B cell (primary cell): ENCODE data around the gene GCN1. TPM values are rescaled to one million over a fixed set of nuclear protein-coding genes. Genes with fewer than 3 reads are reported as not detected.

Experiments
- ATAC-seq: fragments of 200-7000 bp; cut with Tn5 transposase; one replicate; pipeline ENCODE4 v1.10.0; 2021; ENCODE audit warnings: low read depth, mild to moderate bottlenecking, moderate number of reproducible peaks, moderate library complexity
- CTCF ChIA-PET: fragments of 350-600 bp; sonication (Branson Sonifier 250); formaldehyde crosslinking; loops from one replicate; lab custom pipeline; 2021; ENCODE audit warnings: antibody characterized with exemption, inconsistent platforms; lab: Charles Lee
- POLR2A ChIA-PET: fragments of 350-600 bp; sonication (Branson Sonifier 250); formaldehyde crosslinking; loops from one replicate; lab custom pipeline; 2021; ENCODE audit warnings: antibody characterized with exemption; lab: Charles Lee
- DNase-seq: peaks from one replicate; pipeline ENCODE4 v3.0.0; 2013
- H2AFZ ChIP-seq: 2 replicates; pipeline ENCODE4 v1.6.1; 2012; ENCODE audit warnings: mild to moderate bottlenecking, low read depth, low read length; ENCODE audit not compliant: insufficient read depth, poor library complexity, severe bottlenecking
- H3K27ac ChIP-seq, 2 donors: 1 replicate in 1 of 2; 2 replicates in 1 of 2; pipeline ENCODE4 v1.5.1; 2012 to 2013; ENCODE audit warnings: low read length in 2 of 2, mild to moderate bottlenecking in 2 of 2, moderate library complexity in 1 of 2
- H3K27me3 ChIP-seq, 4 experiments: fragments of 200-600 bp in 1 of 4; sonication (generic) in 1 of 4; replicated peaks in 1 of 4; 1 replicate in 2 of 4; 2 replicates in 2 of 4; pipeline versions ENCODE4 v1.6.1 to v1.7.0; 2013 to 2016; ENCODE audit warnings: low read length in 3 of 4, mild to moderate bottlenecking in 2 of 4, mixed read lengths in 1 of 4, moderate library complexity in 1 of 4; ENCODE audit not compliant: insufficient read depth in 4 of 4, control insufficient read depth in 3 of 4; ENCODE audit errors: control extremely low read depth in 1 of 4
- H3K36me3 ChIP-seq, 2 experiments: replicated peaks in 1 of 2; 1 replicate in 1 of 2; 2 replicates in 1 of 2; pipeline versions ENCODE4 v1.6.1 to v1.7.1; 2013; ENCODE audit warnings: low read length in 1 of 2; ENCODE audit not compliant: insufficient read depth in 2 of 2, control insufficient read depth in 1 of 2; ENCODE audit errors: control extremely low read depth in 1 of 2, extremely low read depth in 1 of 2
- H3K4me1 ChIP-seq, 2 donors: fragments of 200-600 bp in 1 of 2; sonication (generic) in 1 of 2; 1 replicate in 1 of 2; 2 replicates in 1 of 2; pipeline versions ENCODE4 v1.5.1 to v1.6.1; 2013 to 2017; ENCODE audit warnings: low read length in 2 of 2; ENCODE audit not compliant: control insufficient read depth in 2 of 2, insufficient read depth in 2 of 2
- H3K4me2 ChIP-seq: replicated peaks from 2 replicates; pipeline ENCODE3; 2012; ENCODE audit warnings: mild to moderate bottlenecking, low read depth, low read length; ENCODE audit not compliant: poor library complexity, severe bottlenecking
- H3K4me3 ChIP-seq, 5 experiments: fragments of 200-600 bp in 1 of 5; sonication (generic) in 1 of 5; 1 replicate in 3 of 5; 2 replicates in 2 of 5; pipeline versions ENCODE4 v1.5.1 to v1.7.0; 2011 to 2016; ENCODE audit warnings: low read length in 4 of 5, mild to moderate bottlenecking in 4 of 5, low read depth in 2 of 5, control low read depth in 1 of 5, moderate library complexity in 1 of 5; ENCODE audit not compliant: insufficient read depth in 1 of 5; ENCODE audit errors: control extremely low read depth in 1 of 5, extremely low read depth in 1 of 5
- H3K79me2 ChIP-seq: fragments of 200-600 bp; sonication (generic); one replicate; pipeline ENCODE4 v1.6.0; 2016; ENCODE audit warnings: low read length; ENCODE audit not compliant: control insufficient read depth, insufficient read depth
- H3K9ac ChIP-seq: fragments of 200-600 bp; sonication (generic); 2 replicates; pipeline ENCODE4 v1.6.1; 2017; ENCODE audit warnings: mild to moderate bottlenecking, low read length, moderate library complexity
- H3K9me3 ChIP-seq, 3 donors: one replicate each; pipeline versions ENCODE4 v1.6.1 to v1.7.1; 2013; ENCODE audit warnings: low read length in 2 of 3; ENCODE audit not compliant: control insufficient read depth in 2 of 3, insufficient read depth in 1 of 3; ENCODE audit errors: control extremely low read depth in 1 of 3
- H4K20me1 ChIP-seq: 2 replicates; pipeline ENCODE4 v1.6.0; 2012; ENCODE audit warnings: mild to moderate bottlenecking, low read length; ENCODE audit not compliant: insufficient read depth, control insufficient read depth, poor library complexity, severe bottlenecking
- H3K27ac Mint-ChIP-seq: one replicate; pipeline ENCODE4 v1.8.0; 2021; ENCODE audit warnings: mixed read lengths
- H3K27me3 Mint-ChIP-seq: one replicate; pipeline ENCODE4 v1.8.0; 2021; ENCODE audit warnings: mixed read lengths
- H3K4me1 Mint-ChIP-seq: one replicate; pipeline ENCODE4 v1.8.0; 2021; ENCODE audit warnings: mixed read lengths
- H3K4me3 Mint-ChIP-seq: one replicate; pipeline ENCODE4 v1.8.0; 2021; ENCODE audit warnings: mixed read lengths
- H3K9me3 Mint-ChIP-seq: one replicate; pipeline ENCODE4 v1.8.0; 2022; ENCODE audit warnings: mixed read lengths; ENCODE audit not compliant: insufficient read depth
- CTCF ChIP-seq: fragments of 200-600 bp; IDR thresholded peaks from one replicate; pipeline ENCODE4 v1.8.0; 2022; ENCODE audit warnings: antibody characterized with exemption, mild to moderate bottlenecking
- EZH2 ChIP-seq: IDR thresholded peaks from 2 replicates; pipeline ENCODE4 v1.6.1; 2012; ENCODE audit warnings: borderline replicate concordance, low read depth, mild to moderate bottlenecking, moderate library complexity, low read length; ENCODE audit not compliant: insufficient read depth, poor library complexity, severe bottlenecking
- WGBS: methylation state at CpG from one replicate; pipeline ENCODE4 v1.1.5; 2013; ENCODE audit warnings: missing lambda C conversion rate; ENCODE audit not compliant: insufficient coverage; 5-methylcytosine and 5-hydroxymethylcytosine counted together
- intact Hi-C: fragments of 100-400 bp; cut with micrococcal nuclease; formaldehyde crosslinking; loops from one replicate; pipeline ENCODE4 v1.10.0; 2022
- polyA plus RNA-seq: library from polyadenylated mRNA; depleted of rRNA; stranded (reverse); fragments of >200 nt; gene quantifications from 2 replicates; pipeline ENCODE4 v1.2.3, GENCODE V29; 2012
- total RNA-seq, 2 donors: library from RNA; stranded (reverse); fragments of 120-200 nt in 1 of 2; gene quantifications; 1 replicate in 1 of 2; 2 replicates in 1 of 2; pipeline versions ENCODE4 v1.2.3 to v1.2.4, GENCODE V29; 2013 to 2022

Gene GCN1
- total and polyA plus RNA-seq, 2 donors (not counting 1 experiment from before 2014, with no cell fraction given) = 41.3 to 127 TPM

GRCh38 chr12:120156315-120157259 is 37.9 kb downstream of the GCN1 start:
- WGBS = 90% methylated on average over 19 of the region's 22 CpGs
- Histone ChIP-seq H3K4me2 (no peak overlapping the region), H3K79me2 (no peaks in the 10 kb centered on the region), H4K20me1 (no peaks in the 10 kb centered on the region), H3K27me3 (no peaks in the 10 kb centered on the region), H3K9me3 (no peaks in the 10 kb centered on the region), H2AFZ (no peak overlapping the region), H3K9ac (no peak overlapping the region), H3K36me3 (peaks cover 18 to 87% of the 10 kb centered on the region in 2 experiments), H3K4me1 (no peaks in the 10 kb centered on the region), H3K27ac (no peak overlapping the region), H3K4me3 (no peak overlapping the region)
- intact Hi-C loops = no loop called here
- Mint-ChIP-seq H3K4me3 (no peak overlapping the region), H3K4me1 (no peaks in the 10 kb centered on the region), H3K9me3 (no peaks in the 10 kb centered on the region), H3K27ac (no peak overlapping the region), H3K27me3 (no peaks in the 10 kb centered on the region)
- no peak for DNase-seq
- no peak for ATAC-seq
- TF ChIP-seq CTCF = no peak
- TF ChIP-seq EZH2 = no peak
- POLR2A ChIA-PET = no interaction called here
- CTCF ChIA-PET = no interaction called here

- Histone ChIP-seq H3K9ac (no peak overlapping the region), H3K4me1 (no peaks in the 10 kb centered on the region), H3K36me3 (peaks cover 18 to 83% of the 10 kb centered on the region in 2 experiments), H3K27me3 (no peaks in the 10 kb centered on the region), H2AFZ (no peak overlapping the region), H3K27ac (no peak overlapping the region), H3K79me2 (no peaks in the 10 kb centered on the region), H4K20me1 (no peaks in the 10 kb centered on the region), H3K9me3 (no peaks in the 10 kb centered on the region), H3K4me2 (no peak overlapping the region), H3K4me3 (no peak overlapping the region)
- Mint-ChIP-seq H3K4me1 (no peaks in the 10 kb centered on the region), H3K9me3 (no peaks in the 10 kb centered on the region), H3K27me3 (no peaks in the 10 kb centered on the region), H3K27ac (no peak overlapping the region), H3K4me3 (no peak overlapping the region)
- DNase-seq (no peak), ATAC-seq (no peak)
- whole genome bisulfite sequencing = 98% methylated on average over 15 of the region's 15 CpGs
- intact Hi-C loops = no loop called here
- no peak for TF ChIP-seq EZH2
- TF ChIP-seq CTCF = no peak
- POLR2A ChIA-PET = no interaction called here
- CTCF ChIA-PET = no interaction called here
These were observed 39.4 kb downstream of the GCN1 start for GRCh38 chr12:120155072-120155471.
